PC-9 (cell line): ENCODE results near the gene CDCA3.

Experiments
- EZH2 ChIP-seq: fragments of 200-600 bp; sonication (generic); IDR thresholded peaks from 2 replicates; pipeline ENCODE4 v1.8.0; 2017; ENCODE audit warnings: antibody characterized with exemption, low read depth
- TF ChIP-seq, protein P1 (sequence below): fragments of 200-600 bp; sonication (generic); conservative IDR thresholded peaks from 2 replicates; pipeline ENCODE4 v1.6.1; 2017; ENCODE audit warnings: mixed run types, antibody characterized with exemption, mild to moderate bottlenecking, moderate library complexity

DNA sequence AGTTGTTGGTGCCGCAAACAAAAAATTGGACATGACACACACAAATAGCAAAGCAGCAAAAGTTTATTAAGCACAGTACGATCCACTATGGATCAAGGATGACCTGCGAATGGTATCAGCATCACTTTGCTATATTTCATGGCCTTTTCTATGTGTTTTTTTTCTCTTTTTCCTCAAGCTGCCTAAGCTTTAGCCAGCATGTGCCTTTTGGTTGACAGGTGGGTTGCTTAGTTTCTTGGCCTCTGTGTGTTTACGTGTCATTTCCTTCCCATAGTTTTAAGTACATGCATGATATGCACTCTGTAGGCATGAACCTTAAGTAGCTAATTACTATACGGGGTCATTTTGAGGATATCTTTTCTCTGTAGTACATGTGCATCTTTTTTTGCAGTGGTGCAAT lies 51.9 kb downstream of the CDCA3 start:
- TF ChIP-seq, protein P1, sequence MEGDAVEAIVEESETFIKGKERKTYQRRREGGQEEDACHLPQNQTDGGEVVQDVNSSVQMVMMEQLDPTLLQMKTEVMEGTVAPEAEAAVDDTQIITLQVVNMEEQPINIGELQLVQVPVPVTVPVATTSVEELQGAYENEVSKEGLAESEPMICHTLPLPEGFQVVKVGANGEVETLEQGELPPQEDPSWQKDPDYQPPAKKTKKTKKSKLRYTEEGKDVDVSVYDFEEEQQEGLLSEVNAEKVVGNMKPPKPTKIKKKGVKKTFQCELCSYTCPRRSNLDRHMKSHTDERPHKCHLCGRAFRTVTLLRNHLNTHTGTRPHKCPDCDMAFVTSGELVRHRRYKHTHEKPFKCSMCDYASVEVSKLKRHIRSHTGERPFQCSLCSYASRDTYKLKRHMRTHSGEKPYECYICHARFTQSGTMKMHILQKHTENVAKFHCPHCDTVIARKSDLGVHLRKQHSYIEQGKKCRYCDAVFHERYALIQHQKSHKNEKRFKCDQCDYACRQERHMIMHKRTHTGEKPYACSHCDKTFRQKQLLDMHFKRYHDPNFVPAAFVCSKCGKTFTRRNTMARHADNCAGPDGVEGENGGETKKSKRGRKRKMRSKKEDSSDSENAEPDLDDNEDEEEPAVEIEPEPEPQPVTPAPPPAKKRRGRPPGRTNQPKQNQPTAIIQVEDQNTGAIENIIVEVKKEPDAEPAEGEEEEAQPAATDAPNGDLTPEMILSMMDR = no peak
- TF ChIP-seq EZH2 = no peak
